ENCODE data around the gene GOPC.

Gene GOPC

DNA sequence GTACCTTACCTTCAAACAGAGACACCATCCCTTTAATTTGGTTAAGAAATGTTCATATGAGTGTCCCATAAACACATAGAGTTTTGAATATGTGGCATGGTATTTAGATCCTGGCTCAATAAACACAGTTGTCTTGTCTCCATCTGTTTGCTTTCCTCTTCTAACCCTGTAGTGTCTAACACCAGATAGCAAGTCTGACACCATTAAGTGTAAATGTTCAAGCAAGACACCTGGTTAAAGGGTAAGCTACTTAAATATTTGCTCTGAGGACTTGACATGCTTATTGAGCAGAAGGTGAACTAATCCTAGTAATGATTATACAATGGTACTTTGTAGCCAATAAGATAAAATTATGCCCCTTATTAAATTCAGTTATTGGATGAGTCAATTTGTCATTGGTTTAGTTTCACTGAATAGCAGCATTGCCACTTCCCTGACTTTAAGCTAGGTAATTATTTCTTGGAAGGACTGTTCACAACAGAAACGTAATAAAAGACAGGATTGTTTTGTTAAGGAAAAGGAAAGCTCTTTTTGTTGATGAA lies 26.9 kb upstream of the GOPC start:
- TF ChIP-seq CTCF (IDR thresholded peaks at IDR 0.05; ENCODE audit: insufficient read depth, low read length) (no peak), SPI1 (IDR thresholded peaks at IDR 0.05; ENCODE audit: borderline replicate concordance, low read depth) (no peak), GABPA (IDR thresholded peaks at IDR 0.05; ENCODE audit: low read depth) (no peak), POLR2AphosphoS5 (IDR thresholded peaks at IDR 0.05; ENCODE audit: low read depth) (no peak)
- TF ChIP-seq, protein P1, sequence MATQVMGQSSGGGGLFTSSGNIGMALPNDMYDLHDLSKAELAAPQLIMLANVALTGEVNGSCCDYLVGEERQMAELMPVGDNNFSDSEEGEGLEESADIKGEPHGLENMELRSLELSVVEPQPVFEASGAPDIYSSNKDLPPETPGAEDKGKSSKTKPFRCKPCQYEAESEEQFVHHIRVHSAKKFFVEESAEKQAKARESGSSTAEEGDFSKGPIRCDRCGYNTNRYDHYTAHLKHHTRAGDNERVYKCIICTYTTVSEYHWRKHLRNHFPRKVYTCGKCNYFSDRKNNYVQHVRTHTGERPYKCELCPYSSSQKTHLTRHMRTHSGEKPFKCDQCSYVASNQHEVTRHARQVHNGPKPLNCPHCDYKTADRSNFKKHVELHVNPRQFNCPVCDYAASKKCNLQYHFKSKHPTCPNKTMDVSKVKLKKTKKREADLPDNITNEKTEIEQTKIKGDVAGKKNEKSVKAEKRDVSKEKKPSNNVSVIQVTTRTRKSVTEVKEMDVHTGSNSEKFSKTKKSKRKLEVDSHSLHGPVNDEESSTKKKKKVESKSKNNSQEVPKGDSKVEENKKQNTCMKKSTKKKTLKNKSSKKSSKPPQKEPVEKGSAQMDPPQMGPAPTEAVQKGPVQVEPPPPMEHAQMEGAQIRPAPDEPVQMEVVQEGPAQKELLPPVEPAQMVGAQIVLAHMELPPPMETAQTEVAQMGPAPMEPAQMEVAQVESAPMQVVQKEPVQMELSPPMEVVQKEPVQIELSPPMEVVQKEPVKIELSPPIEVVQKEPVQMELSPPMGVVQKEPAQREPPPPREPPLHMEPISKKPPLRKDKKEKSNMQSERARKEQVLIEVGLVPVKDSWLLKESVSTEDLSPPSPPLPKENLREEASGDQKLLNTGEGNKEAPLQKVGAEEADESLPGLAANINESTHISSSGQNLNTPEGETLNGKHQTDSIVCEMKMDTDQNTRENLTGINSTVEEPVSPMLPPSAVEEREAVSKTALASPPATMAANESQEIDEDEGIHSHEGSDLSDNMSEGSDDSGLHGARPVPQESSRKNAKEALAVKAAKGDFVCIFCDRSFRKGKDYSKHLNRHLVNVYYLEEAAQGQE (IDR thresholded peaks at IDR 0.05; ENCODE audit: insufficient replicate concordance, low read depth) = no peak
- H3K27me3 ChIP-seq (ENCODE audit: insufficient read depth, poor library complexity, severe bottlenecking) = no peaks in the 10 kb centered on the region
- no peak for DNase-seq (ENCODE audit: low read depth in 1 of 2, low spot score in 1 of 2)
- no peak overlapping the region for H3K4me3 ChIP-seq (replicated peaks; ENCODE audit: insufficient read depth, low read length)
- no peak overlapping the region for H3K27ac ChIP-seq (replicated peaks)

GRCh38 chr6:117627533-117627932 lies 25.2 kb upstream of the GOPC start:
- DNase-seq (ENCODE audit: low read depth in 1 of 2, low spot score in 1 of 2) = no peak
- no peak for TF ChIP-seq CTCF (IDR thresholded peaks at IDR 0.05; ENCODE audit: insufficient read depth, low read length)
- Histone ChIP-seq H3K27ac (replicated peaks) (no peak overlapping the region), H3K4me3 (replicated peaks; ENCODE audit: insufficient read depth, low read length) (no peak overlapping the region), H3K27me3 (ENCODE audit: insufficient read depth, poor library complexity, severe bottlenecking) (no peaks in the 10 kb centered on the region)

DNA sequence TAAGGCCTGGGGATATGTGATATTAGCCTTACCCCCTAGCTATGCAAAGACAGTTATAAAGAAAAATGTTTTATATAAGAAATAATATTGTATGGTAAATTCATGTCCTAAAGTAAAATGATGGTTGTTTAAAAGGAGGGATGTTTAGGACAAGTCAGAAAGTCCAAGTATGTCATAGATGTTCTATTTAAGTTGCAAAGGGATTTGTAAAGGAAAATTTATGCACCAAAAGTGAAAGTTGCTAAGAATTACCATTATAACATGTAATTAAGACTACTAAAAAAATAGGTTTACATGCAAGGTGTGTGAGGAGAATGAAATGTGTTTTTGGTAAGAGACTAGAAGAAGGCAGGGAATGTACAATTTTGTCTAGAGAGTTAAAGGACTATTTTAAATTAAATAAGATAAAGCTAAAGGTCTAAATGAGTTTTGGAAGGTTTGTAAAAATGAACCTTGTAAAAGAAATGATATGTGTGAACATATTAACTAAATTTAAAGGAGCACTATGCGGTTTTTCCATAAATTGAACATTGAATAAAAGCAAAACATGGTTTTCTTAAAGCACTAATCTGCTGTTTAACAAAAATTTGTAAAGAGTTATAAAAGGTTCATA lies 22.7 kb upstream of the GOPC start:
- no peak for TF ChIP-seq CTCF (IDR thresholded peaks at IDR 0.05; ENCODE audit: insufficient read depth, low read length)
- no peak for TF ChIP-seq GABPA (IDR thresholded peaks at IDR 0.05; ENCODE audit: low read depth)
- TF ChIP-seq, protein P1 (IDR thresholded peaks at IDR 0.05; ENCODE audit: insufficient replicate concordance, low read depth) = no peak
- TF ChIP-seq POLR2AphosphoS5 (IDR thresholded peaks at IDR 0.05; ENCODE audit: low read depth) = no peak
- no peak for TF ChIP-seq SPI1 (IDR thresholded peaks at IDR 0.05; ENCODE audit: borderline replicate concordance, low read depth)
- no peak overlapping the region for H3K27ac ChIP-seq (replicated peaks)
- H3K4me3 ChIP-seq (replicated peaks; ENCODE audit: insufficient read depth, low read length) = no peak overlapping the region
- no peaks in the 10 kb centered on the region for H3K27me3 ChIP-seq (ENCODE audit: insufficient read depth, poor library complexity, severe bottlenecking)
- no peak for DNase-seq (ENCODE audit: low read depth in 1 of 2, low spot score in 1 of 2)

GRCh38 chr6:117619178-117619577 lies 16.9 kb upstream of the GOPC start:
- TF ChIP-seq CTCF (IDR thresholded peaks at IDR 0.05; ENCODE audit: insufficient read depth, low read length) (no peak), GABPA (IDR thresholded peaks at IDR 0.05; ENCODE audit: low read depth) (no peak)
- no peak overlapping the region for H3K27ac ChIP-seq (replicated peaks)

More at GRCh38 chr6:117619178-117619577, 16.9 kb upstream of the GOPC start:
- H3K27me3 ChIP-seq (ENCODE audit: insufficient read depth, poor library complexity, severe bottlenecking) = no peaks in the 10 kb centered on the region
- no peak for DNase-seq (ENCODE audit: low read depth in 1 of 2, low spot score in 1 of 2)
- H3K4me3 ChIP-seq (replicated peaks; ENCODE audit: insufficient read depth, low read length) = no peak overlapping the region
